GM12878 (cell line): ENCODE measurements around the gene STPG3. TPM values are rescaled to one million over a fixed set of nuclear protein-coding genes. Genes with fewer than 3 reads are reported as not detected.

Experiments used
- ATAC-seq: fragments of 200-7000 bp; cut with Tn5 transposase; 3 replicates; pipeline ENCODE4 v1.9.1; 2020; ENCODE audit warnings: mild to moderate bottlenecking, moderate library complexity
- BruUV-seq: library from RNA; stranded (reverse); fragments of 400-500 nt; replicated peaks from 2 replicates; lab custom pipeline; 2021; lab: Mats Ljungman, UMichigan
- CTCF ChIA-PET: fragments of 300-600 bp; sonication (Branson Sonifier 250); formaldehyde crosslinking; extraction: SDS; loops from one replicate; lab custom pipeline; 2021; ENCODE audit warnings: inconsistent platforms; lab: Yijun Ruan, JAX
- POLR2A ChIA-PET: fragments of 350-600 bp; formaldehyde crosslinking; extraction: SDS; loops from one replicate; lab custom pipeline; 2021; ENCODE audit warnings: inconsistent platforms; lab: Charles Lee
- RAD21 ChIA-PET: fragments of 300-600 bp; sonication (Branson Sonifier 250); formaldehyde crosslinking; loops from one replicate; lab custom pipeline; 2023; ENCODE audit warnings: antibody characterized with exemption; ENCODE audit not compliant: unreplicated experiment; lab: Charles Lee
- SMC1A ChIA-PET: fragments of 300-600 bp; sonication (Branson Sonifier 250); formaldehyde crosslinking; loops from one replicate; lab custom pipeline; 2023; ENCODE audit not compliant: unreplicated experiment, uncharacterized antibody; lab: Charles Lee
- DNase-seq: peaks from one replicate; pipeline ENCODE4 v3.0.0-alpha.2; 2011; ENCODE audit warnings: low read depth, low spot score
- FAIRE-seq: peaks from 3 replicates; lab custom pipeline; 2011; peaks lifted over from hg19 to GRCh38; lab: Jason Lieb, UNC
- H2AFZ ChIP-seq: 2 replicates; pipeline ENCODE4 v1.6.0; 2011; ENCODE audit warnings: low read depth, low read length, control low read depth; ENCODE audit not compliant: control insufficient read depth
- H3K27ac ChIP-seq: 2 replicates; pipeline ENCODE4 v1.5.1; 2011; ENCODE audit warnings: control low read depth; ENCODE audit not compliant: control insufficient read depth, insufficient read depth
- H3K27me3 ChIP-seq, 2 experiments: replicated peaks in 1 of 2; 2 replicates each; pipeline versions ENCODE4 v1.6.0 to v1.6.1; 2011; ENCODE audit warnings: low read length in 1 of 2; ENCODE audit not compliant: control insufficient read depth in 2 of 2, insufficient read depth in 2 of 2
- H3K36me3 ChIP-seq, 2 experiments: 2 replicates each; pipeline ENCODE4 v1.5.1; 2011; ENCODE audit warnings: low read length in 1 of 2; ENCODE audit not compliant: control insufficient read depth in 2 of 2, insufficient read depth in 2 of 2
- H3K4me1 ChIP-seq: 2 replicates; pipeline ENCODE4 v1.6.1; 2011; ENCODE audit warnings: mild to moderate bottlenecking, low read length, moderate library complexity, mixed read lengths; ENCODE audit not compliant: control insufficient read depth, insufficient read depth
- H3K4me2 ChIP-seq: 2 replicates; pipeline ENCODE4 v1.6.0; 2011; ENCODE audit warnings: control low read depth; ENCODE audit not compliant: control insufficient read depth, insufficient read depth
- H3K4me3 ChIP-seq: fragments of 200-600 bp; sonication (generic); 2 replicates; pipeline ENCODE4 v1.5.1; 2016
- H3K79me2 ChIP-seq: 2 replicates; pipeline ENCODE4 v1.6.0; 2011; ENCODE audit warnings: low read length; ENCODE audit not compliant: control insufficient read depth, insufficient read depth
- H3K9ac ChIP-seq: 2 replicates; pipeline ENCODE4 v1.8.0; 2011; ENCODE audit warnings: low read length, control low read depth, mixed read lengths; ENCODE audit not compliant: control insufficient read depth, insufficient read depth
- H3K9me3 ChIP-seq: replicated peaks from 3 replicates; pipeline ENCODE4 v1.5.1; 2011; ENCODE audit warnings: mild to moderate bottlenecking, low read length; ENCODE audit not compliant: control insufficient read depth, insufficient read depth
- H4K20me1 ChIP-seq: 2 replicates; pipeline ENCODE4 v1.6.0; 2011; ENCODE audit not compliant: control insufficient read depth, insufficient read depth
- ASH2L ChIP-seq: fragments of 300-600, 200-600 bp; sonication (generic); IDR thresholded peaks from 2 replicates; pipeline ENCODE4 v1.6.1; 2017; ENCODE audit warnings: low read depth, mild to moderate bottlenecking, borderline replicate concordance
- BACH1 ChIP-seq: fragments of 450-650 bp; IDR thresholded peaks from 2 replicates; pipeline ENCODE4 v1.6.1; 2017; ENCODE audit warnings: mild to moderate bottlenecking, borderline replicate concordance
- CBX5 ChIP-seq: sonication (generic); IDR thresholded peaks from 2 replicates; pipeline ENCODE4 v1.6.1; 2016; ENCODE audit warnings: low read depth, moderate library complexity, mild to moderate bottlenecking, inconsistent platforms
- CHD1 ChIP-seq: IDR thresholded peaks from 2 replicates; pipeline ENCODE4 v1.6.1; 2012; ENCODE audit warnings: low read depth, low read length, improper control_type of control experiment
- DPF2 ChIP-seq: fragments of 450-650 bp; IDR thresholded peaks from 2 replicates; pipeline ENCODE4 v1.6.1; 2017; ENCODE audit warnings: mild to moderate bottlenecking
- E4F1 ChIP-seq: fragments of 450-650 bp; IDR thresholded peaks from 2 replicates; pipeline ENCODE4 v1.6.1; 2018; ENCODE audit warnings: borderline replicate concordance, mild to moderate bottlenecking; ENCODE audit not compliant: partially characterized antibody
- IRF4 ChIP-seq: IDR thresholded peaks from 2 replicates; pipeline ENCODE4 v1.6.1; 2011; ENCODE audit warnings: low read depth, low read length
- NR2F1 ChIP-seq: fragments of 450-650 bp; conservative IDR thresholded peaks from 2 replicates; pipeline ENCODE4 v1.6.1; 2017; ENCODE audit warnings: mild to moderate bottlenecking
- RELB ChIP-seq: fragments of 450-650 bp; IDR thresholded peaks from 2 replicates; pipeline ENCODE4 v1.6.1; 2017; ENCODE audit warnings: low read depth, mild to moderate bottlenecking, moderate library complexity
- SMARCA5 ChIP-seq: fragments of 450-650 bp; IDR thresholded peaks from 2 replicates; pipeline ENCODE4 v1.6.1; 2017; ENCODE audit warnings: mild to moderate bottlenecking
- USF1 ChIP-seq: IDR thresholded peaks from 2 replicates; pipeline ENCODE4 v1.6.1; 2011; ENCODE audit warnings: borderline replicate concordance, low read depth, mild to moderate bottlenecking, moderate library complexity, mixed read lengths, low read length; ENCODE audit not compliant: insufficient read depth; ENCODE audit errors: extremely low read length
- ZNF207 ChIP-seq: fragments of 450-650 bp; IDR thresholded peaks from 2 replicates; pipeline ENCODE4 v1.6.1; 2014; ENCODE audit warnings: antibody characterized with exemption, mild to moderate bottlenecking, borderline replicate concordance
- ZNF24 ChIP-seq: fragments of 450-650 bp; IDR thresholded peaks from 2 replicates; pipeline ENCODE4 v1.6.1; 2017; ENCODE audit warnings: antibody characterized with exemption, mild to moderate bottlenecking
- WGBS: methylation state at CpG from one replicate; pipeline ENCODE4 v1.1.6; 2016; ENCODE audit warnings: low lambda C conversion rate; ENCODE audit not compliant: insufficient replicate concordance, insufficient coverage; ENCODE audit errors: missing lambda C conversion rate; 5-methylcytosine and 5-hydroxymethylcytosine counted together
- in situ Hi-C: fragments of 300-500 bp; cut with MboI; formaldehyde crosslinking; loops from 9 replicates; pipeline ENCODE4 v1.14.3; 2018; ENCODE audit warnings: mixed read lengths
- intact Hi-C: fragments of 100-400 bp; cut with micrococcal nuclease; formaldehyde crosslinking; loops from one replicate; pipeline ENCODE4 v1.14.2; 2022; ENCODE audit not compliant: unreplicated experiment
- polyA plus RNA-seq, 11 experiments: library from polyadenylated mRNA; depleted of rRNA in 4 of 11; unstranded in 6 of 11; stranded (reverse) in 5 of 11; fragments of >200 nt; fragmentation: Nextera tagmentation in 4 of 11; fragmentation: Illumina TruSeq in 1 of 11; extraction: Ambion mirVana in 4 of 11; extraction: Trizol in 1 of 11; gene quantifications; 1 replicate in 1 of 11; 2 replicates in 10 of 11; pipeline versions ENCODE4 v1.2.1 to v1.2.3, GENCODE V29; 2011 to 2016; ENCODE audit warnings: inconsistent platforms in 2 of 11, missing spikeins in 2 of 11, low read depth in 1 of 11
- total RNA-seq, 4 experiments: library from RNA; depleted of rRNA in 3 of 4; stranded (reverse); fragments of >200 nt in 3 of 4; fragmentation: Illumina TruSeq in 1 of 4; extraction: Trizol in 1 of 4; gene quantifications; 2 replicates each; pipeline versions ENCODE4 v1.2.1 to v1.2.3, GENCODE V29; 2013 to 2021

Gene STPG3
- total and polyA plus RNA-seq, 10 of the 15 experiments (the other 5 are each of a cell fraction or from before 2014, with no cell fraction given), result not detected

GRCh38 chr9:137279741-137280473, 28.8 kb downstream of the STPG3 start:
- ChIA-PET POLR2A (interaction anchor here (0.7 to 1.0 kb wide), 2 partner anchors 25 to 39 kb away, joined by 3 read pairs; partner anchors contain the start of gene TUBB4B), SMC1A (no interaction called here), CTCF (interaction anchor here (1.0 to 1.4 kb wide), 2 partner anchors 26 to 39 kb away, joined by 3 to 4 read pairs; partner anchors contain the start of gene TUBB4B), RAD21 (interaction anchor here (0.8 to 1.0 kb wide), 2 partner anchors 41 to 43 kb away, joined by 3 read pairs; no protein-coding TSS in a partner anchor)
- H2AFZ ChIP-seq, result no peak overlapping the region
- H3K27me3 ChIP-seq, result no peaks in the 10 kb centered on the region
- in situ Hi-C loops (no loop called here), intact Hi-C loops (no loop called here)
- peaks cover 19% of the 10 kb centered on the region for H3K79me2 ChIP-seq
- peak overlapping the region; percentile 44 for H3K4me2 ChIP-seq
- no peaks in the 10 kb centered on the region; a peak in 3 of 4 replicates for H3K36me3 ChIP-seq
- H3K9ac ChIP-seq, result no peak overlapping the region
- no peak overlapping the region for H3K27ac ChIP-seq
- WGBS, result 95% methylated on average over 41 of the region's 41 CpGs
- no peak for TF ChIP-seq DPF2
- no peak for TF ChIP-seq CBX5
- no peak for TF ChIP-seq ZNF24
- TF ChIP-seq SMARCA5, result no peak
- TF ChIP-seq IRF4, result no peak
- no peak for TF ChIP-seq ASH2L
- no peak for TF ChIP-seq CHD1
- TF ChIP-seq NR2F1, result no peak
- no peak for TF ChIP-seq USF1
- no peak for TF ChIP-seq BACH1
- no peak for TF ChIP-seq E4F1
- TF ChIP-seq ZNF207, result no peak
- no peak for TF ChIP-seq RELB
- no peak for DNase-seq
- H3K9me3 ChIP-seq, result no peaks in the 10 kb centered on the region
- FAIRE-seq, result no peak
- TSS peak; percentile 44 for BruUV-seq
- H3K4me1 ChIP-seq, result peaks cover 30% of the 10 kb centered on the region
- H3K4me3 ChIP-seq, result 0 out of 2 replicates have a peak overlapping the region, but pooled peaks have one; percentile 4
- no peak for ATAC-seq
- H4K20me1 ChIP-seq, result no peaks in the 10 kb centered on the region
